Breast epithelium (tissue), 3 donors: ENCODE data around the gene MEIOSIN.

ENCODE experiments used
- POLR2A ChIP-seq: fragments of 450-650 bp; IDR thresholded peaks from one replicate; pipeline ENCODE4 v1.6.1; 2016; ENCODE audit warnings: antibody characterized with exemption, mild to moderate bottlenecking, moderate library complexity
- POLR2AphosphoS5 ChIP-seq, 3 donors: sonication (generic); formaldehyde crosslinking; IDR thresholded peaks; one replicate each; pipeline ENCODE4 v1.6.1; 2017; ENCODE audit warnings: antibody characterized with exemption in 3 of 3
- TF ChIP-seq, protein P1 (sequence below), 3 donors: fragments of 450-650 bp; IDR thresholded peaks; one replicate each; pipeline ENCODE4 v1.5.1; 2016 to 2017; ENCODE audit warnings: antibody characterized with exemption in 3 of 3, mild to moderate bottlenecking in 3 of 3, moderate library complexity in 3 of 3

DNA sequence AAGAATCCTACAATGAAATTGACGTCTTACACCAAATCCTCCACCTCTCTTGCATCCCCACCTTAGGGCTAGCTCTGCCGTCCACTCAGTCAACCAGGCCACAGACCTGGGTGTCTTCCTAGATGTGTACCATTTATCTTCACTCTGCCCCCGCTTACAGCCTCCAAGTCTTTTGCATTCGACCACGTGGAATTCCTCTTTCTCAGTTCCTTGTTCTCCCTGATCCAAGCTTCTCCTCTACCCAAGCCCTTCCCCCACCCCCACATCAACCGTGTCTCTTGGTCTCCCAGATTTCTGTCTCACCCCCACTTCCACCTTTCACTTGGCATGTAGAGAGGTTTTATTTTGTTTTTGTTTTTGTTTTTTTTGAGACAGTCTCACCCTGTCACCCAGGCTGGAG is 60.6 kb downstream of the MEIOSIN start:
- TF ChIP-seq, protein P1, sequence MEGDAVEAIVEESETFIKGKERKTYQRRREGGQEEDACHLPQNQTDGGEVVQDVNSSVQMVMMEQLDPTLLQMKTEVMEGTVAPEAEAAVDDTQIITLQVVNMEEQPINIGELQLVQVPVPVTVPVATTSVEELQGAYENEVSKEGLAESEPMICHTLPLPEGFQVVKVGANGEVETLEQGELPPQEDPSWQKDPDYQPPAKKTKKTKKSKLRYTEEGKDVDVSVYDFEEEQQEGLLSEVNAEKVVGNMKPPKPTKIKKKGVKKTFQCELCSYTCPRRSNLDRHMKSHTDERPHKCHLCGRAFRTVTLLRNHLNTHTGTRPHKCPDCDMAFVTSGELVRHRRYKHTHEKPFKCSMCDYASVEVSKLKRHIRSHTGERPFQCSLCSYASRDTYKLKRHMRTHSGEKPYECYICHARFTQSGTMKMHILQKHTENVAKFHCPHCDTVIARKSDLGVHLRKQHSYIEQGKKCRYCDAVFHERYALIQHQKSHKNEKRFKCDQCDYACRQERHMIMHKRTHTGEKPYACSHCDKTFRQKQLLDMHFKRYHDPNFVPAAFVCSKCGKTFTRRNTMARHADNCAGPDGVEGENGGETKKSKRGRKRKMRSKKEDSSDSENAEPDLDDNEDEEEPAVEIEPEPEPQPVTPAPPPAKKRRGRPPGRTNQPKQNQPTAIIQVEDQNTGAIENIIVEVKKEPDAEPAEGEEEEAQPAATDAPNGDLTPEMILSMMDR (IDR thresholded peaks at IDR 0.05): no peak
- TF ChIP-seq POLR2AphosphoS5 (IDR thresholded peaks at IDR 0.05) (no peak), POLR2A (no peak)
